PFSK-1 (cell line): ENCODE measurements around the gene ZNF429.

Experiments
- FOXP2 ChIP-seq: optimal IDR thresholded peaks from 2 replicates; pipeline ENCODE3; 2011; ENCODE audit warnings: borderline replicate concordance, control low read depth, inconsistent platforms; ENCODE audit not compliant: insufficient read depth; ENCODE audit errors: extremely low read length, extremely low read depth
- POLR2AphosphoS5 ChIP-seq: IDR thresholded peaks from 2 replicates; pipeline ENCODE4 v1.6.1; 2012; ENCODE audit warnings: low read depth, mild to moderate bottlenecking, control low read depth, low read length, moderate library complexity
- SIN3A ChIP-seq: IDR thresholded peaks from 2 replicates; pipeline ENCODE4 v1.6.1; 2012; ENCODE audit warnings: mild to moderate bottlenecking, low read length, moderate library complexity, borderline replicate concordance; ENCODE audit not compliant: insufficient read depth
- TAF1 ChIP-seq: IDR thresholded peaks from 2 replicates; pipeline ENCODE4 v1.6.1; 2012; ENCODE audit warnings: low read length, control low read depth, borderline replicate concordance; ENCODE audit not compliant: insufficient read depth
- TF ChIP-seq, protein P1 (sequence below), 2 experiments: IDR thresholded peaks; 2 replicates each; pipeline versions ENCODE4 v1.6.1 to v1.8.0; 2011 to 2012; ENCODE audit warnings: low read depth in 2 of 2, low read length in 2 of 2, control low read depth in 1 of 2, inconsistent platforms in 1 of 2, mild to moderate bottlenecking in 1 of 2, moderate library complexity in 1 of 2; ENCODE audit not compliant: insufficient read depth in 1 of 2

ZNF429 gene

DNA sequence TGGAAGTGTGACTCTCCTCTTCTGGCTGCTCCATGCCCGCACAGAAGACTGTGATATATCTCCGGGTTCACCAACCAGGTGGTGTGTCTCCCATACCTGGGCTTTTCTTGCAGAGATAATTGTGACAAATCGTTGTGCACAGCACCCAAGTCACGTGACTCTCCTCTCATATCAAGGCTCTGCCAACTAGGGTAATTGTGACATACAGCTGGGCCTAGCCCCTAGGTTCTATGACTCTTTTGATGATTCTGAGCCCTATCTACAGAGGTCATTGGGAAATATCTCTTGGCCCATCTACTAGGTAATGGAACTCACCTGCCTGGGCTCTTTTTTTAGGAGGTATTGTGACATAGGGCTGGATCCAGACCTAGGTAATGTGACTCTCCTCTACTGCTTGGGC, 89.8 kb downstream of the ZNF429 start:
- no peak for TF ChIP-seq TAF1
- TF ChIP-seq FOXP2: no peak
- no peak for TF ChIP-seq POLR2AphosphoS5
- TF ChIP-seq, protein P1, sequence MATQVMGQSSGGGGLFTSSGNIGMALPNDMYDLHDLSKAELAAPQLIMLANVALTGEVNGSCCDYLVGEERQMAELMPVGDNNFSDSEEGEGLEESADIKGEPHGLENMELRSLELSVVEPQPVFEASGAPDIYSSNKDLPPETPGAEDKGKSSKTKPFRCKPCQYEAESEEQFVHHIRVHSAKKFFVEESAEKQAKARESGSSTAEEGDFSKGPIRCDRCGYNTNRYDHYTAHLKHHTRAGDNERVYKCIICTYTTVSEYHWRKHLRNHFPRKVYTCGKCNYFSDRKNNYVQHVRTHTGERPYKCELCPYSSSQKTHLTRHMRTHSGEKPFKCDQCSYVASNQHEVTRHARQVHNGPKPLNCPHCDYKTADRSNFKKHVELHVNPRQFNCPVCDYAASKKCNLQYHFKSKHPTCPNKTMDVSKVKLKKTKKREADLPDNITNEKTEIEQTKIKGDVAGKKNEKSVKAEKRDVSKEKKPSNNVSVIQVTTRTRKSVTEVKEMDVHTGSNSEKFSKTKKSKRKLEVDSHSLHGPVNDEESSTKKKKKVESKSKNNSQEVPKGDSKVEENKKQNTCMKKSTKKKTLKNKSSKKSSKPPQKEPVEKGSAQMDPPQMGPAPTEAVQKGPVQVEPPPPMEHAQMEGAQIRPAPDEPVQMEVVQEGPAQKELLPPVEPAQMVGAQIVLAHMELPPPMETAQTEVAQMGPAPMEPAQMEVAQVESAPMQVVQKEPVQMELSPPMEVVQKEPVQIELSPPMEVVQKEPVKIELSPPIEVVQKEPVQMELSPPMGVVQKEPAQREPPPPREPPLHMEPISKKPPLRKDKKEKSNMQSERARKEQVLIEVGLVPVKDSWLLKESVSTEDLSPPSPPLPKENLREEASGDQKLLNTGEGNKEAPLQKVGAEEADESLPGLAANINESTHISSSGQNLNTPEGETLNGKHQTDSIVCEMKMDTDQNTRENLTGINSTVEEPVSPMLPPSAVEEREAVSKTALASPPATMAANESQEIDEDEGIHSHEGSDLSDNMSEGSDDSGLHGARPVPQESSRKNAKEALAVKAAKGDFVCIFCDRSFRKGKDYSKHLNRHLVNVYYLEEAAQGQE (IDR thresholded peaks at IDR 0.05; ENCODE audit: insufficient read depth in 1 of 2, low read depth in 2 of 2, low read length in 2 of 2): no peak
- TF ChIP-seq SIN3A: no peak

DNA sequence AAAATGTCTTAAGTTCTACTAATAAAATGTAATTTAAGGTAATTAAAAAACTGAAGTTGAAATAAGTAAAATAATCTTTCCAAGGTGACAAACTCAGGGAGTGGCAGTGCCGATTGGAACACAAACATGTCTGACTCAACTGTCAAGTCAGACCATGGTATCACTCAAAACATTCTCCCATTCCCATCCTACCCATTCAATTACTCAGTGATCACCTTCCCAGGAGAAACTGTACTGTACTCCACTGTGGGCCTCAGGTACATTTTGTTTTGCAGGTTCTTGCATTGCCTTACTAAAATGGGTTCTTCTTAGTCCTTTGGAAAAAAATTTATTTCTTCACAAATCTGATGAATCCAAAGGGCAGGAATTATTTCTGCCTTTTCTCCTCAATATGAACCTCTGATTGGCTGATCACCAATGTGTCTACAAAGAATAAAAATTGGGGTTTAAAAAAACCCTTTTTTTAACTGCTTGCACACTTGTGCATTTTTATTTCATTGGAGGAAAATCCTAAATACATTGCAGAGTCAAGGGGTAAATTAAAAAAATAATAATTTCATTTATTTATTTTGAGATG, 96.8 kb downstream of the ZNF429 start:
- TF ChIP-seq, protein P1 (IDR thresholded peaks at IDR 0.05; ENCODE audit: insufficient read depth in 1 of 2, low read depth in 2 of 2, low read length in 2 of 2): no peak
- TF ChIP-seq SIN3A (no peak), TAF1 (no peak), FOXP2 (no peak), POLR2AphosphoS5 (no peak)

- TF ChIP-seq, protein P1 (IDR thresholded peaks at IDR 0.05; ENCODE audit: insufficient read depth in 1 of 2, low read depth in 2 of 2, low read length in 2 of 2): no peak
- no peak for TF ChIP-seq POLR2AphosphoS5
- TF ChIP-seq FOXP2: no peak
- no peak for TF ChIP-seq SIN3A
- no peak for TF ChIP-seq TAF1
Measured at GRCh38 chr19:21603431-21604231, 98.2 kb downstream of the ZNF429 start.

DNA sequence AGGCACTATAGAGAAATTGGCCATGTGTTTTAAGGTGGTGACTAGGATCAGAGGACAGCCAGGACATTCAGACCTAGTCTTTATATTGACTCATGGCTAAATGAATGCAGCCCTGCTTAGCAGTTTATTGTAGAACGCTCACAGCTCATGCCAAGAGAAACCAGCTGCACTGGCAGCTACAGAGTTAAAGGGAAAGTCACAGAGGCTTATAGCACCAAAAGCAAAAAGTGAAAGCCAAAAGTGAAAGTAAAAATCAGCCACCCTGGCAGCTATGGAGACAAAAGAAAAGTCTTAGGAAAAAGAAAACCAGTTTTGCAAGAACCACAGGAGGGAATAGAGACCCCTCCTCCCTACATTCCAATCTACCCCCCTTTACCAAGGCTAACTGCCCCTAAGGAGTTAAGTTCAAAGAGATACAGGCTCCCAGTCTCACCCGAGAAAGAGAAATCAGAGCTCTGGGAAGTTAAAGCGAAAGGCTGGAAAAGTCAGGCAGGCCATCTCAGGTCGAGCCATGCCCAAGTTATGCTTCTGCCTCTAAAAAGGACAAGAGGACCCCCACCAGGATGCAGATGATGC, 99.0 kb downstream of the ZNF429 start:
- no peak for TF ChIP-seq FOXP2
- TF ChIP-seq, protein P1 (IDR thresholded peaks at IDR 0.05; ENCODE audit: insufficient read depth in 1 of 2, low read depth in 2 of 2, low read length in 2 of 2): no peak
- no peak for TF ChIP-seq SIN3A
- TF ChIP-seq TAF1: no peak
- no peak for TF ChIP-seq POLR2AphosphoS5
